GM12891 (cell line): Measurements from ENCODE around the gene SPINT2.

ENCODE experiments used
- POLR2A ChIP-seq: IDR thresholded peaks from 2 replicates; pipeline ENCODE4 v1.6.1; 2011; ENCODE audit warnings: low read depth, low read length, control low read depth
- POLR2AphosphoS5 ChIP-seq: IDR thresholded peaks from 2 replicates; pipeline ENCODE4 v1.6.1; 2011; ENCODE audit warnings: low read depth, low read length, control low read depth

DNA sequence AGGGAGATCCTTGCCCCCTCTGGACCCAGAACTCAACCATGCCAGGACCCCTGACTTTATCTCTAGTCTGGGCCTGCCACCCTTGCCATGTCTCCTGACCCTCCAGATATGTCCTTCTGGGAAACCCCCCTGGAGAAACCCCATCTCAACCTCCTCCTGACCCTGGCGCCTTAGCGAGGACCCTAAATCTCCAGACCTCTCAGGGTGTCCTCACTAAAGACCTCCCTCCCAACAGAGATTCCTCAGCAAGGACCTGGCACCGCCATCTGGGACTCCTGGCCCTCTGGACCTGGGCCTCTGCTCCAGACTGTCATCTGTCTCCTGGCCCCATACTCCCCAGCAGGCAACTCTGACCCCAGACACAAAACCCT lies 56.6 kb downstream of the SPINT2 start:
- TF ChIP-seq POLR2A (no peak), POLR2AphosphoS5 (no peak)
